Left ventricle myocardium inferior (tissue), 1 donor: ENCODE data around the gene NCOA1. TPM values are rescaled to one million over a fixed set of nuclear protein-coding genes. Genes with fewer than 3 reads are reported as not detected.
"Not testable (repeated sequence)": the region's sequence is repeated elsewhere in the genome, so short reads cannot be mapped to it uniquely, and the experiment has no call there.

ENCODE experiments used
- DNase-seq: peaks from one replicate; pipeline ENCODE4 v3.0.0-alpha.2; 2020
- H3K27ac ChIP-seq: fragments of 200-600 bp; replicated peaks from 2 replicates; pipeline ENCODE4 v1.8.0; 2021
- H3K27me3 ChIP-seq: fragments of 200-600 bp; 2 replicates; pipeline ENCODE4 v1.8.0; 2021; ENCODE audit warnings: low read depth
- H3K36me3 ChIP-seq: fragments of 200-600 bp; 2 replicates; pipeline ENCODE4 v1.8.0; 2021
- H3K4me1 ChIP-seq: fragments of 200-600 bp; 2 replicates; pipeline ENCODE4 v1.8.0; 2021
- H3K4me3 ChIP-seq: fragments of 200-600 bp; 2 replicates; pipeline ENCODE4 v1.8.0; 2021; ENCODE audit warnings: mild to moderate bottlenecking, moderate library complexity
- H3K9me3 ChIP-seq: fragments of 200-600 bp; replicated peaks from 2 replicates; pipeline ENCODE4 v1.8.0; 2021
- intact Hi-C: fragments of 100-400 bp; cut with micrococcal nuclease; formaldehyde crosslinking; loops from one replicate; pipeline ENCODE4 v1.11.0; 2022
- total RNA-seq: library from RNA; stranded (reverse); fragmentation: NEBNext Ultra II Directional; extraction: Animal tissue kit (Norgen Biotek cat#: 25700); gene quantifications from one replicate; pipeline ENCODE4 v1.2.1, GENCODE V29; 2021
- TF ChIP-seq, protein P1 (sequence below): fragments of 200-600 bp; IDR thresholded peaks from 2 replicates; pipeline ENCODE4 v1.8.0; 2021; ENCODE audit warnings: antibody characterized with exemption, mild to moderate bottlenecking, borderline replicate concordance
- donor health status: DM: no; HTN: yes; CAD: no; lungs with severe emphysema.

Gene NCOA1
- total RNA-seq, 1 donor from 2014 or later = 26.9 TPM

GRCh38 chr2:24559473-24560113 is 68.5 kb downstream of the NCOA1 start:
- Histone ChIP-seq H3K36me3 (peaks cover 15% of the 10 kb centered on the region), H3K27me3 (no peaks in the 10 kb centered on the region), H3K4me1 (peaks cover 45% of the 10 kb centered on the region), H3K9me3 (peaks cover 5% of the 10 kb centered on the region), H3K4me3 (no peak overlapping the region), H3K27ac (peak overlapping the region; percentile 47)
- intact Hi-C loops = no loop called here
- no peak for DNase-seq
- TF ChIP-seq, protein P1, sequence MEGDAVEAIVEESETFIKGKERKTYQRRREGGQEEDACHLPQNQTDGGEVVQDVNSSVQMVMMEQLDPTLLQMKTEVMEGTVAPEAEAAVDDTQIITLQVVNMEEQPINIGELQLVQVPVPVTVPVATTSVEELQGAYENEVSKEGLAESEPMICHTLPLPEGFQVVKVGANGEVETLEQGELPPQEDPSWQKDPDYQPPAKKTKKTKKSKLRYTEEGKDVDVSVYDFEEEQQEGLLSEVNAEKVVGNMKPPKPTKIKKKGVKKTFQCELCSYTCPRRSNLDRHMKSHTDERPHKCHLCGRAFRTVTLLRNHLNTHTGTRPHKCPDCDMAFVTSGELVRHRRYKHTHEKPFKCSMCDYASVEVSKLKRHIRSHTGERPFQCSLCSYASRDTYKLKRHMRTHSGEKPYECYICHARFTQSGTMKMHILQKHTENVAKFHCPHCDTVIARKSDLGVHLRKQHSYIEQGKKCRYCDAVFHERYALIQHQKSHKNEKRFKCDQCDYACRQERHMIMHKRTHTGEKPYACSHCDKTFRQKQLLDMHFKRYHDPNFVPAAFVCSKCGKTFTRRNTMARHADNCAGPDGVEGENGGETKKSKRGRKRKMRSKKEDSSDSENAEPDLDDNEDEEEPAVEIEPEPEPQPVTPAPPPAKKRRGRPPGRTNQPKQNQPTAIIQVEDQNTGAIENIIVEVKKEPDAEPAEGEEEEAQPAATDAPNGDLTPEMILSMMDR = no peak

GRCh38 chr2:24565537-24565936 is 74.5 kb downstream of the NCOA1 start:
- Histone ChIP-seq H3K27me3 (no peaks in the 10 kb centered on the region), H3K36me3 (peaks cover 28% of the 10 kb centered on the region), H3K27ac (no peak overlapping the region), H3K4me3 (no peak overlapping the region), H3K4me1 (peaks cover 39% of the 10 kb centered on the region), H3K9me3 (peaks cover 10% of the 10 kb centered on the region)
- intact Hi-C loops = no loop called here
- no peak for DNase-seq
- TF ChIP-seq, protein P1 = no peak

- no peak for DNase-seq
- H3K36me3 ChIP-seq = peaks cover 28% of the 10 kb centered on the region
- intact Hi-C loops = no loop called here
- peaks cover 10% of the 10 kb centered on the region for H3K9me3 ChIP-seq
- H3K4me1 ChIP-seq = peaks cover 32% of the 10 kb centered on the region
- TF ChIP-seq, protein P1 = no peak
- no peak overlapping the region for H3K27ac ChIP-seq
- no peak overlapping the region for H3K4me3 ChIP-seq
- no peaks in the 10 kb centered on the region for H3K27me3 ChIP-seq
Observed at GRCh38 chr2:24566209-24566608, 75.2 kb downstream of the NCOA1 start.

GRCh38 chr2:24566630-24567029 is 75.6 kb downstream of the NCOA1 start:
- no peak for DNase-seq
- Histone ChIP-seq H3K4me1 (peaks cover 28% of the 10 kb centered on the region), H3K4me3 (no peak overlapping the region), H3K27ac (no peak overlapping the region), H3K9me3 (peaks cover 10% of the 10 kb centered on the region), H3K36me3 (peaks cover 28% of the 10 kb centered on the region), H3K27me3 (no peaks in the 10 kb centered on the region)
- intact Hi-C loops = no loop called here
- TF ChIP-seq, protein P1 = no peak

- DNase-seq = no peak
- intact Hi-C loops = no loop called here
- Histone ChIP-seq H3K4me3 (no peak overlapping the region), H3K4me1 (peaks cover 20% of the 10 kb centered on the region), H3K9me3 (peaks cover 10% of the 10 kb centered on the region), H3K27ac (no peak overlapping the region), H3K27me3 (no peaks in the 10 kb centered on the region), H3K36me3 (peaks cover 28% of the 10 kb centered on the region)
- TF ChIP-seq, protein P1 = no peak
Observed at GRCh38 chr2:24568551-24568950, 77.5 kb downstream of the NCOA1 start.

DNA sequence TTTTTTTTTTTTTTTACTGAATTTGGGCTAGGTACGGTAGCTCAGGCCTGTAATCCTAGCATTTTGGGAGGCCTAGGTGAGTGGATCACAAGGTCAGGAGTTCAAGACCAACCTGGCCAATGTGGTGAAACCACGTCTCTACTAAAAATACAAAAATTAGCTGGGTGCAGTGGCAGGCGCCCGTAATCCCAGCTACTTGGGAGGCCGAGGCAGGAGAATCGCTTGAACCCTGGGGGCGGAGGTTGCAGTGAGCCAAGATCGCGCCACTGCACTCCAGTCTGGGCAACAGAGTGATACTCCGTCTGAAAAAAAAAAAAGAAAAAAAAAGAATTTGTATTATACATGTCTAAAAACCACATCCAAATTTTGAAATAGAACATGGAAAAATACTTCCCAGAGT is 78.5 kb downstream of the NCOA1 start:
- intact Hi-C loops = not testable (repeated sequence)

More for the DNA sequence above, 78.5 kb downstream of the NCOA1 start:
- peaks cover 24% of the 10 kb centered on the region for H3K36me3 ChIP-seq
- H3K27me3 ChIP-seq, H3K9me3 ChIP-seq, DNase-seq, H3K27ac ChIP-seq, H3K4me3 ChIP-seq: not testable (repeated sequence)
- H3K4me1 ChIP-seq = peaks cover 17% of the 10 kb centered on the region
